GM10847 (cell line): Measurements from ENCODE around the gene AP1M2.
A peak's percentile ranks its signal among the peaks of the same experiment; 100 is the strongest.

Source experiments
- POLR2A ChIP-seq: IDR thresholded peaks from 2 replicates; pipeline ENCODE4 v1.6.1; 2011; ENCODE audit not compliant: insufficient read length; ENCODE audit errors: extremely low read depth

Gene AP1M2

GRCh38 chr19:10575011-10575716 is 11.9 kb downstream of the AP1M2 start:
- TF ChIP-seq POLR2A, result no peak

GRCh38 chr19:10574462-10574861 is 12.7 kb downstream of the AP1M2 start:
- no peak for TF ChIP-seq POLR2A

- peak; percentile 15 for TF ChIP-seq POLR2A
Observed at GRCh38 chr19:10568826-10569651, 18.1 kb downstream of the AP1M2 start, which contains the start of gene CDKN2D. Gene CDKN2D, minus strand, starts transcription at chr19:10568979. Its CDS starts 326 bp downstream, at chr19:10568653.

GRCh38 chr19:10568062-10568825 is 18.9 kb downstream of the AP1M2 start:
- no peak for TF ChIP-seq POLR2A

GRCh38 chr19:10567656-10568055 is 19.5 kb downstream of the AP1M2 start:
- TF ChIP-seq POLR2A, result no peak

GRCh38 chr19:10566658-10567410 is 20.3 kb downstream of the AP1M2 start:
- peak; percentile 15 for TF ChIP-seq POLR2A

GRCh38 chr19:10566408-10566657 is 20.8 kb downstream of the AP1M2 start:
- no peak for TF ChIP-seq POLR2A

GRCh38 chr19:10565567-10566407 is 21.3 kb downstream of the AP1M2 start, which contains the start of gene KRI1:
Gene KRI1, minus strand, starts transcription at chr19:10566010. Its CDS starts 11 bp downstream, at chr19:10565999.
- peak; percentile 73 for TF ChIP-seq POLR2A

GRCh38 chr19:10565028-10565566 is 22.0 kb downstream of the AP1M2 start:
- TF ChIP-seq POLR2A, result no peak

GRCh38 chr19:10562609-10563008 is 24.5 kb downstream of the AP1M2 start:
- no peak for TF ChIP-seq POLR2A

- TF ChIP-seq POLR2A, result no peak
Observed at GRCh38 chr19:10560154-10560553, 27.0 kb downstream of the AP1M2 start.

GRCh38 chr19:10557603-10558197 is 29.4 kb downstream of the AP1M2 start:
- no peak for TF ChIP-seq POLR2A

- no peak for TF ChIP-seq POLR2A
Observed at GRCh38 chr19:10555610-10555973, 31.5 kb downstream of the AP1M2 start.
